ENCODE measurements around the gene CD79A. TPM values are rescaled to one million over a fixed set of nuclear protein-coding genes. Genes with fewer than 3 reads are reported as not detected.

Gene CD79A
- total and polyA plus RNA-seq, 4 donors, result 0.22 to 0.59 (median 0.44) TPM; not detected in 1

GRCh38 chr19:41923045-41923788 is 46.1 kb downstream of the CD79A start:
- Histone ChIP-seq H3K9me3 (ENCODE audit: control insufficient read depth, insufficient read depth, low read length) (no peaks in the 10 kb centered on the region), H3K4me1 (ENCODE audit: control insufficient read depth, insufficient read depth, low read length) (peaks cover 13% of the 10 kb centered on the region), H3K36me3 (ENCODE audit: control insufficient read depth, insufficient read depth, low read length) (no peaks in the 10 kb centered on the region), H3K27ac (ENCODE audit: low read depth, low read length) (no peak overlapping the region), H3K4me3 (ENCODE audit: low read depth, low read length) (no peak overlapping the region), H3K27me3 (ENCODE audit: control insufficient read depth, insufficient read depth, low read length) (peaks cover 86% of the 10 kb centered on the region)
- no peak for DNase-seq (ENCODE audit: low read depth in 4 of 6, low spot score in 6 of 6)
- 38% methylated on average over 3 of the region's 6 CpGs for WGBS (ENCODE audit: insufficient coverage)

DNA sequence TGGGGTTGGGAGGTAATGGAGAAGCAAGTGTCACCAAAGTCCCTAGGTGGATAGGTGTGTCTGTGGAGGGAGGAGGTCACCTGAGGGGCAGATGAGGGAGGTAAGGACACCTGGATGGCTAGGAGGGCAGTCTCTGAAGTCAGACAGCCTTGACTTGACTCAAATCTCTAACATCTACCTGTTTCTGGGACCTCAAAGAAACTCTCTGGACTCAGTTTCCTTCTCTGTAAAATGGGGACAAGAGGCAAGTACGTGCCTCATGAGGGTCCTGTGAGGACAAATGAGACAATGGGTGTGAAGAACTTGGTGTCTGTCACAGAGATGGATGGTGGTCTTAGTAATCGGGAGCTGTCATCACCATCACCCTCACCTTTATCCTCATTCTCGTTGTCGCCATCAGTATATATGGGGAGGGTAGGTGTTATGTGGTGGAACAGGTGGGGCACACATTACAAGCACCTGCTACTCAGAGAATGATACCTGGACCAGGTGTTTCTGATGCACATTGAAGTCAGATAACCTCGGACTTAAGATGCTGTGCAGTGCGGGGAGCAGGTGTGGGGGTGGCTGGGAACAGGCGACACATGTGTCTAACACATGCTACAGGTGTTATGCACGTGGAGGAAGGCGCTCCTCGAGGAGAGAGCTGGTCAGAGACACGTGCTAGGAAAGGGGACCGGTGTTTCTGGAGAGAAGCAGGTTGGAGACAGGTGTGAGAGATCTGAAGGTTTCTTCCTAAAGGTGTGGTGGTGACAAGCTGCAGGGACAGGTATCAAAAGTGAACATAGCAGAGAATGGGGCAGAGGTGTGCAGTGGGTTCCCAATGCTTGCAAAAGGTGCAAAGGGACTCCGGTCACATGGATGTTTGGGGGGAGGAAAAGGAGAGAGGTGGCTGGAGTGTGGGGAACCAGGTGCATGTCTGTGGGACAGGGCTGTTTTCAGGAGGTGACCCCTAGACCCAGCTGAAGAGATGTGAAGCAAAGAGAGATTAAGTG is 47.4 kb downstream of the CD79A start:
- Histone ChIP-seq H3K4me3 (ENCODE audit: low read depth, low read length) (no peak overlapping the region), H3K27me3 (ENCODE audit: control insufficient read depth, insufficient read depth, low read length) (peaks cover 89% of the 10 kb centered on the region), H3K27ac (ENCODE audit: low read depth, low read length) (no peak overlapping the region), H3K9me3 (ENCODE audit: control insufficient read depth, insufficient read depth, low read length) (no peaks in the 10 kb centered on the region), H3K4me1 (ENCODE audit: control insufficient read depth, insufficient read depth, low read length) (peaks cover 21% of the 10 kb centered on the region), H3K36me3 (ENCODE audit: control insufficient read depth, insufficient read depth, low read length) (no peaks in the 10 kb centered on the region)
- no peak for DNase-seq (ENCODE audit: low read depth in 4 of 6, low spot score in 6 of 6)
- 53% methylated on average over 9 of the region's 13 CpGs for WGBS (ENCODE audit: insufficient coverage)

GRCh38 chr19:41925208-41926003 is 48.3 kb downstream of the CD79A start:
- 52% methylated on average over 7 of the region's 7 CpGs for WGBS (ENCODE audit: insufficient coverage)
- Histone ChIP-seq H3K27me3 (ENCODE audit: control insufficient read depth, insufficient read depth, low read length) (peaks cover 92% of the 10 kb centered on the region), H3K4me3 (ENCODE audit: low read depth, low read length) (no peak overlapping the region), H3K9me3 (ENCODE audit: control insufficient read depth, insufficient read depth, low read length) (no peaks in the 10 kb centered on the region), H3K27ac (ENCODE audit: low read depth, low read length) (no peak overlapping the region), H3K36me3 (ENCODE audit: control insufficient read depth, insufficient read depth, low read length) (no peaks in the 10 kb centered on the region), H3K4me1 (ENCODE audit: control insufficient read depth, insufficient read depth, low read length) (peaks cover 21% of the 10 kb centered on the region)
- DNase-seq (ENCODE audit: low read depth in 4 of 6, low spot score in 6 of 6), result no peak

GRCh38 chr19:41926028-41926762 is 49.1 kb downstream of the CD79A start:
- Histone ChIP-seq H3K4me3 (ENCODE audit: low read depth, low read length) (no peak overlapping the region), H3K27me3 (ENCODE audit: control insufficient read depth, insufficient read depth, low read length) (peaks cover 92% of the 10 kb centered on the region), H3K4me1 (ENCODE audit: control insufficient read depth, insufficient read depth, low read length) (peaks cover 15% of the 10 kb centered on the region), H3K36me3 (ENCODE audit: control insufficient read depth, insufficient read depth, low read length) (no peaks in the 10 kb centered on the region), H3K27ac (ENCODE audit: low read depth, low read length) (no peak overlapping the region), H3K9me3 (ENCODE audit: control insufficient read depth, insufficient read depth, low read length) (no peaks in the 10 kb centered on the region)
- no peak for DNase-seq (ENCODE audit: low read depth in 4 of 6, low spot score in 6 of 6)
- WGBS (ENCODE audit: insufficient coverage), result 11% methylated on average over 26 of the region's 27 CpGs

DNA sequence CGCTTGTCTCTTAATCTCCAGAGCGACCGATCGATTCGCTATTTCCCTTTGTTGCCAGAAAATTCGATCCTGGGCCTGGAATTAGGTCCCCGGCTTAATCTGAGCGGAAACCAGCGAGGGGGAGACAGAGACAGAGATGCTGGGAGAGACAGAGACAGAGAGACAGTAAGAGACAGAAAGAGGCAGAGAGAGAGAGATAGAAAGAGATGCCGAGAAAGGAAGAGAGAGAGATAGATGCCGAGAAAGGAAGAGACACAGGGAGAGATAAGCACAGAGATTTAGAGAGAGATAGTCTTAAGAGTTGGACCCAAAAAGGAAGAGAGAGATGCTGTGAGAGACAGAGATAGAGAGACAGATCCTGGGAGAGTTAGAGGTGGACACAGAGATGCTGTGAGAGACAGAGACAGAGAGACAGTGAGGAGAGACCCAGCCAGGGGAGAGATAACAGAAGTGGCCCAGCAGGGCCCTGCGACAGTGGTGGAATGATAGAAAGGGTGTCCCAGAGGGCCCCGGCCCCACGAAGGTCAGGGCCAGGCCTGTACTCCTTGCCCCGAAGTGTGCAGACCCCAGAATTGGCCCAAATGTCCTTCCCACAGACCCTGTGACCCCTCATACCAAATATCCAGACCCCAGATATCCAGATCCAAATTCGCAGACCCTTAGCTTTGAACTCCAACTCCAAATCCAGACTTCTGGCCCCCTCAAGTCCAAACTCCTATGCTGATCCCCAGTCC is 49.9 kb downstream of the CD79A start:
- H3K4me3 ChIP-seq (ENCODE audit: low read depth, low read length), result no peak overlapping the region
- H3K9me3 ChIP-seq (ENCODE audit: control insufficient read depth, insufficient read depth, low read length), result no peaks in the 10 kb centered on the region
- peaks cover 92% of the 10 kb centered on the region for H3K27me3 ChIP-seq (ENCODE audit: control insufficient read depth, insufficient read depth, low read length)
- peaks cover 15% of the 10 kb centered on the region for H3K4me1 ChIP-seq (ENCODE audit: control insufficient read depth, insufficient read depth, low read length)
- H3K36me3 ChIP-seq (ENCODE audit: control insufficient read depth, insufficient read depth, low read length), result no peaks in the 10 kb centered on the region
- peak in 1 of 6 donors; percentile 15 for DNase-seq (ENCODE audit: low read depth in 4 of 6, low spot score in 6 of 6)
- no peak overlapping the region for H3K27ac ChIP-seq (ENCODE audit: low read depth, low read length)
- 31% methylated on average over 16 of the region's 16 CpGs for WGBS (ENCODE audit: insufficient coverage)

DNA sequence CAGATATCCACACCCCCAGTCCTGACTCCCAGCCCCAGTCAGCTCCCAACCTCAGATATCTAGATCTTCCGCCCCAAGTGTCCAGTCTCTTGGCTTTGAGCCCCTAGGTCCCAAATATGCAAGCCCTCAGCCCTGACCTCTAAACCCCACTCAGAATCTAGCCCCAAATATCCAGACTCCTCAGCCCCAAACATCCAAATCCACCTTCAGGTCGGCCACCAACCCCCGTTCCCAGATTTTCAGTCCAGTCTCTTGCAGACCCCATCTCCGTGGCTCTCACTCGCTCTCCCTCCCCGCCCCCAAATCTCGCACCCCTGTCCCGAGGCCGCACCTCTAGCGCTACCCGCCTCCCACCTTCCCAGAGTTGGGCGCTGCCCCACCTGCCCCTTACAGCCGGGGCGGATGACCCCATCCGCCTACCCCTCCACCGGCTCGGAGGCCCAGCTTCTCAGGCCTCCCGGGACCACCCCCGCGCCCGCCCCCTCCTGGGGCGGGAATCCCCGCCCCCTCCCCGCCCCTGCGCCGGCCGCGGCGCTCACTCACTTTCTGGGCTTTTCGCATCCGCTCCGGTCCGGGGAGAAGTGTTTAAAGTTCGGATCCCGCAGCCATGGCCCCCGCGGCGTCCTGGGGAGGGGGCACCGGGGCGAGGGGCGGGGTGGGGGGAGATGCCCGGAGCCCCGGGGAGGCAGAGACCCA is 50.6 kb downstream of the CD79A start:
- Histone ChIP-seq H3K9me3 (ENCODE audit: control insufficient read depth, insufficient read depth, low read length) (no peaks in the 10 kb centered on the region), H3K4me1 (ENCODE audit: control insufficient read depth, insufficient read depth, low read length) (peaks cover 21% of the 10 kb centered on the region), H3K36me3 (ENCODE audit: control insufficient read depth, insufficient read depth, low read length) (no peaks in the 10 kb centered on the region), H3K27ac (ENCODE audit: low read depth, low read length) (no peak overlapping the region), H3K4me3 (ENCODE audit: low read depth, low read length) (no peak overlapping the region), H3K27me3 (ENCODE audit: control insufficient read depth, insufficient read depth, low read length) (peaks cover 92% of the 10 kb centered on the region)
- DNase-seq (ENCODE audit: low read depth in 4 of 6, low spot score in 6 of 6), result no peak
- 6% methylated on average over 23 of the region's 43 CpGs for WGBS (ENCODE audit: insufficient coverage)

DNA sequence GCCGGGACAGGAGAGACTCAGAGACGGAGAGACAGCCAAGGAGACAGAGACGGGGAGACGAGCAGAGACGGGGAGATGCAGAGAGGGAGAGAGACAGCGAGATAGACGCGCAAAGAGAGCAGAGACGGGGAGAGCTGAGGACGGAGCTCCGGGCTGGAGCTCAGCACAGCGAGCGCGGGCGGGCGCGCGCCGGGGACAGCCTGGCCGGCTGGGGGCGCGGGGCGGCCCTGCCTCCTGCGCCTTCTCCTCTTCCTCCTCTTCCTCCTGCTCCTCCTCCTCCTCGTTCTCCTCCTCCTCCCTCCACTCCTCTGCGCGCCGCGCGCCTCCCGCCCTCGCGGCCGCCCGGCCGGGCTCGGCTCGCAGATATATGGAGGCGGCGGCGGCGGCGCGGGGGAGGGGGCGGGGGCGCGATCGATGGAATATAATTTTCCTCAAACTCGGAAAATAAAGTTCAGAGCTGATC is 51.2 kb downstream of the CD79A start, which contains the start of gene ERFL:
Gene ERFL (minus strand): TSS at position 229 of the 463 bp plus-strand sequence. CDS start 15,530 bp downstream, outside the sequence.
- peak in 2 of 6 donors; percentile 12 to 26 for DNase-seq (ENCODE audit: low read depth in 4 of 6, low spot score in 6 of 6)
- Histone ChIP-seq H3K27me3 (ENCODE audit: control insufficient read depth, insufficient read depth, low read length) (peaks cover 91% of the 10 kb centered on the region), H3K36me3 (ENCODE audit: control insufficient read depth, insufficient read depth, low read length) (no peaks in the 10 kb centered on the region), H3K4me1 (ENCODE audit: control insufficient read depth, insufficient read depth, low read length) (peaks cover 22% of the 10 kb centered on the region), H3K4me3 (ENCODE audit: low read depth, low read length) (no peak within 1 kb of the TSS), H3K9me3 (ENCODE audit: control insufficient read depth, insufficient read depth, low read length) (no peaks in the 10 kb centered on the region), H3K27ac (ENCODE audit: low read depth, low read length) (no peak within 1 kb of the TSS)
- WGBS (ENCODE audit: insufficient coverage), result 0% methylated on average over 37 of the region's 49 CpGs

All from spinal cord (tissue), 10 donors.